ENCODE measurements around the gene FITM1.

Gene FITM1

GRCh38 chr14:24179961-24180796 is 49.7 kb downstream of the FITM1 start:
- Histone ChIP-seq H3K9ac (ENCODE audit: low read length) (no peak overlapping the region), H3K27me3 (ENCODE audit: control insufficient read depth, insufficient read depth, low read length) (no peaks in the 10 kb centered on the region), H3K36me3 (ENCODE audit: control insufficient read depth, insufficient read depth, low read length) (peaks cover 4% of the 10 kb centered on the region), H3K9me3 (ENCODE audit: control insufficient read depth, low read length) (no peaks in the 10 kb centered on the region), H3K4me3 (ENCODE audit: low read length) (no peak overlapping the region), H3K4me1 (ENCODE audit: control insufficient read depth, insufficient read depth, low read length) (no peaks in the 10 kb centered on the region)

GRCh38 chr14:24181371-24182077 is 51.1 kb downstream of the FITM1 start:
- Histone ChIP-seq H3K36me3 (ENCODE audit: control insufficient read depth, insufficient read depth, low read length) (peaks cover 12% of the 10 kb centered on the region), H3K27me3 (ENCODE audit: control insufficient read depth, insufficient read depth, low read length) (no peaks in the 10 kb centered on the region), H3K9me3 (ENCODE audit: control insufficient read depth, low read length) (no peaks in the 10 kb centered on the region), H3K4me3 (ENCODE audit: low read length) (no peak overlapping the region), H3K9ac (ENCODE audit: low read length) (no peak overlapping the region), H3K4me1 (ENCODE audit: control insufficient read depth, insufficient read depth, low read length) (no peaks in the 10 kb centered on the region)

All from mucosa of stomach (tissue), 1 donor.